Left colon (tissue), 2 donors: ENCODE results near the gene PDS5A. TPM values are rescaled to one million over a fixed set of nuclear protein-coding genes. Genes with fewer than 3 reads are reported as not detected.
"Not testable (repeated sequence)": the region's sequence is repeated elsewhere in the genome, so short reads cannot be mapped to it uniquely, and the experiment has no call there.

Source experiments
- ATAC-seq: fragments of 200-7000 bp; cut with Tn5 transposase; one replicate; pipeline ENCODE4 v1.9.1; 2020; ENCODE audit warnings: mild to moderate bottlenecking, moderate library complexity
- DNase-seq, 2 donors: peaks; one replicate each; pipeline ENCODE4 v3.0.0-alpha.2; 2020
- intact Hi-C, 2 donors: fragments of 100-400 bp; cut with DNase I in 1 of 2; cut with micrococcal nuclease in 1 of 2; formaldehyde crosslinking; loops; one replicate each; pipeline versions ENCODE4 v1.11.2 to v1.14.0; 2022; cut with DNase I, micrococcal nuclease
- total RNA-seq, 2 donors: library from RNA; stranded (reverse); fragmentation: NEBNext Ultra II Directional; extraction: Animal tissue kit (Norgen Biotek cat#: 25700); gene quantifications; one replicate each; pipeline ENCODE4 v1.2.1, GENCODE V29; 2021
- donor health status: DM: no; HTN: no; CAD: no.
- donor health status: DM: yes; HTN: yes; CAD: no.

Gene PDS5A
- total RNA-seq, 2 donors from 2014 or later, result 56.3 to 59.8 TPM

- DNase-seq (no peak), ATAC-seq (no peak)
- intact Hi-C loops, result loop anchor here in 1 of 2 donors (10.0 kb wide), 2 partner anchors 281 to 501 kb away; partner anchors contain the start of gene UBE2K
These were observed 2.1 kb downstream of the PDS5A start for GRCh38 chr4:39975488-39976089.

- DNase-seq, ATAC-seq: not testable (repeated sequence)
- intact Hi-C loops, result loop anchor here in 1 of 2 donors (10.0 kb wide), 2 partner anchors 278 to 498 kb away; partner anchors contain the start of gene UBE2K
These were observed 4.7 kb downstream of the PDS5A start for GRCh38 chr4:39973052-39973451.

- no peak for DNase-seq
- intact Hi-C loops, result loop anchor here in 1 of 2 donors (10.0 kb wide), 2 partner anchors 276 to 496 kb away; partner anchors contain the start of gene UBE2K
- ATAC-seq, result peak; percentile 28
These were observed 6.8 kb downstream of the PDS5A start for GRCh38 chr4:39970671-39971640.

- no peak for DNase-seq
- intact Hi-C loops, result no loop called here
- ATAC-seq, result no peak
These were observed 14.1 kb downstream of the PDS5A start for GRCh38 chr4:39963656-39964055.

GRCh38 chr4:39961311-39961877 is 16.3 kb downstream of the PDS5A start:
- no peak for ATAC-seq
- intact Hi-C loops, result no loop called here
- DNase-seq, result no peak

GRCh38 chr4:39950861-39951481 is 26.7 kb downstream of the PDS5A start:
- ATAC-seq (no peak), DNase-seq (no peak)
- intact Hi-C loops, result no loop called here

- ATAC-seq (no peak), DNase-seq (no peak)
- intact Hi-C loops, result no loop called here
These were observed 29.7 kb downstream of the PDS5A start for GRCh38 chr4:39947963-39948362.

- DNase-seq, result no peak
- intact Hi-C loops, result no loop called here
- ATAC-seq, result no peak
These were observed 30.3 kb downstream of the PDS5A start for GRCh38 chr4:39947417-39947816.

GRCh38 chr4:39944245-39944644 is 33.5 kb downstream of the PDS5A start:
- DNase-seq, intact Hi-C loops, ATAC-seq: not testable (repeated sequence)

- intact Hi-C loops, result no loop called here
- DNase-seq, result no peak
- ATAC-seq, result no peak
These were observed 35.2 kb downstream of the PDS5A start for GRCh38 chr4:39942507-39942906.

GRCh38 chr4:39941682-39942217 is 36.0 kb downstream of the PDS5A start:
- DNase-seq, result no peak
- ATAC-seq, result no peak
- intact Hi-C loops, result no loop called here

- intact Hi-C loops, result no loop called here
These were observed 39.9 kb downstream of the PDS5A start for GRCh38 chr4:39937683-39938268.

GRCh38 chr4:39936565-39937418 is 40.9 kb downstream of the PDS5A start:
- ATAC-seq (peak; percentile 18), DNase-seq (no peak)
- intact Hi-C loops, result no loop called here

More at GRCh38 chr4:39937683-39938268, 39.9 kb downstream of the PDS5A start:
- DNase-seq, result no peak
- peak; percentile 86 for ATAC-seq

- ATAC-seq (no peak), DNase-seq (no peak)
- intact Hi-C loops, result no loop called here
These were observed 43.8 kb downstream of the PDS5A start for GRCh38 chr4:39933671-39934590.

GRCh38 chr4:39932776-39933402 is 44.8 kb downstream of the PDS5A start:
- ATAC-seq (no peak), DNase-seq (no peak)
- intact Hi-C loops, result no loop called here

- no peak for DNase-seq
- intact Hi-C loops, result no loop called here
- peak; percentile 84 for ATAC-seq
These were observed 46.2 kb downstream of the PDS5A start for GRCh38 chr4:39931441-39931901.
